ENCODE measurements around the gene PIM2.

GRCh38 chrX:48892896-48893295 is 25.9 kb downstream of the PIM2 start:
- TF ChIP-seq CTCF (IDR thresholded peaks at IDR 0.05; ENCODE audit: low read depth, low read length, poor library complexity, severe bottlenecking) (no peak), EZH2phosphoT487 (IDR thresholded peaks at IDR 0.05; ENCODE audit: borderline replicate concordance, low read length) (no peak)

All from DOHH2 (cell line).